HPDE6-E6E7 (cell line): ENCODE results near the gene SORBS2.
"Not testable (repeated sequence)": the region's sequence is repeated elsewhere in the genome, so short reads cannot be mapped to it uniquely, and the experiment has no call there.

ENCODE experiments used
- DNase-seq: peaks from one replicate; pipeline ENCODE4 v3.0.0; 2011; ENCODE audit warnings: missing footprints; ENCODE audit errors: extremely low spot score

SORBS2 gene

GRCh38 chr4:185811509-185812364 lies at the start of gene SORBS2:
Gene SORBS2, minus strand, starts transcription at chr4:185812194. Its CDS starts 121,623 bp downstream, at chr4:185690571.
- peak; percentile 60 for DNase-seq

- no peak for DNase-seq
Observed at GRCh38 chr4:185859111-185859510, 47.1 kb upstream of the SORBS2 start.

- DNase-seq = not testable (repeated sequence)
Observed at GRCh38 chr4:185857561-185857960, 45.6 kb upstream of the SORBS2 start.

GRCh38 chr4:185853841-185854240 lies 41.8 kb upstream of the SORBS2 start:
- DNase-seq = peak; percentile 60

GRCh38 chr4:185852961-185853360 lies 41.0 kb upstream of the SORBS2 start:
- DNase-seq = no peak

GRCh38 chr4:185849664-185850550 lies 37.9 kb upstream of the SORBS2 start:
- no peak for DNase-seq

GRCh38 chr4:185847352-185848097 lies 35.5 kb upstream of the SORBS2 start:
- peak; percentile 63 for DNase-seq

- DNase-seq = no peak
Observed at GRCh38 chr4:185846505-185847150, 34.6 kb upstream of the SORBS2 start.

GRCh38 chr4:185845966-185846365 lies 34.0 kb upstream of the SORBS2 start:
- DNase-seq = no peak

- DNase-seq = no peak
Observed at GRCh38 chr4:185841451-185841850, 29.5 kb upstream of the SORBS2 start.

- DNase-seq = no peak
Observed at GRCh38 chr4:185840953-185841352, 29.0 kb upstream of the SORBS2 start.

GRCh38 chr4:185840201-185840600 lies 28.2 kb upstream of the SORBS2 start:
- DNase-seq = no peak

GRCh38 chr4:185839770-185840169 lies 27.8 kb upstream of the SORBS2 start:
- no peak for DNase-seq

- DNase-seq = peak; percentile 87
Observed at GRCh38 chr4:185839194-185839712, 27.3 kb upstream of the SORBS2 start.

- no peak for DNase-seq
Observed at GRCh38 chr4:185838514-185839193, 26.7 kb upstream of the SORBS2 start.

- DNase-seq = no peak
Observed at GRCh38 chr4:185838104-185838452, 26.1 kb upstream of the SORBS2 start.

GRCh38 chr4:185837415-185838103 lies 25.6 kb upstream of the SORBS2 start:
- DNase-seq = no peak

GRCh38 chr4:185836241-185837084 lies 24.5 kb upstream of the SORBS2 start:
- no peak for DNase-seq

- DNase-seq = no peak
Observed at GRCh38 chr4:185835814-185836213, 23.8 kb upstream of the SORBS2 start.
